MG63 (cell line): ENCODE measurements around the gene BCL2L2. TPM values are rescaled to one million over a fixed set of nuclear protein-coding genes. Genes with fewer than 3 reads are reported as not detected.

Experiments
- DNase-seq: peaks from one replicate; pipeline ENCODE4 v3.0.0-alpha.2; 2020
- H3K27me3 ChIP-seq: fragments of 250-450 bp; sonication (Bioruptor Pico); 2 replicates; pipeline ENCODE4 v1.5.1; 2020; ENCODE audit warnings: mild to moderate bottlenecking, moderate library complexity
- H3K36me3 ChIP-seq: fragments of 250-450 bp; sonication (Bioruptor Pico); 2 replicates; pipeline ENCODE4 v1.5.1; 2020; ENCODE audit warnings: mild to moderate bottlenecking, moderate library complexity
- H3K4me3 ChIP-seq: fragments of 250-450 bp; sonication (Bioruptor Pico); 2 replicates; pipeline ENCODE4 v1.5.1; 2020; ENCODE audit warnings: mild to moderate bottlenecking, moderate library complexity
- H3K9me3 ChIP-seq: fragments of 250-450 bp; sonication (Bioruptor Pico); 2 replicates; pipeline ENCODE4 v1.5.1; 2020; ENCODE audit warnings: mild to moderate bottlenecking, moderate library complexity
- total RNA-seq: library from RNA; depleted of rRNA; stranded (reverse); fragments of >200 nt; shearing (Covaris generic); gene quantifications from 2 replicates; pipeline ENCODE4 v1.2.3, GENCODE V29; 2014; ENCODE audit warnings: low replicate concordance

The BCL2L2 gene
- total RNA-seq, 1 experiment from 2014 or later = 7.1 TPM

- DNase-seq = no peak
- H3K27me3 ChIP-seq = no peaks in the 10 kb centered on the region
- H3K4me3 ChIP-seq = no peak overlapping the region
- no peaks in the 10 kb centered on the region; the same call in 1 of the 2 replicates for H3K36me3 ChIP-seq
- H3K9me3 ChIP-seq = no peaks in the 10 kb centered on the region
These were observed 10.4 kb upstream of the BCL2L2 start for GRCh38 chr14:23296012-23296777.

DNA sequence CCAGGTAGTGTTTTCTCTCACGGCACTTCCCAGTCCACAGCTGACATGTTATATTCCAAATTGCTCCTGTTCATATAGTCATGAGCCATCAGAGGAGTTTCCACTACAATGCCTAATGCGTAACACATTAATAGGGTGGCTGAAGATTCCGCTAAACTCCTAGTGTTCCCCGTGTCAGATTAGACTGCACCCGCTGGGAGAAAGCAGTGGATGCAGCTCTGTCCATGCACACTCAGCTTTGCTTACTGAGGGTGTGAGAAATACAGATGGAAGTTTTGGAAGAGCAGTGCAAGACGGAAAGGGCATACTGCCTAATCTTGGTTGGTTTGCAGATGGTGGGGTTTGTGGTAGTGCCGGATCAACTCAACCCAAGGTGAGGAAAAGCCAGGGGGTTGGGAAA lies 9.5 kb upstream of the BCL2L2 start:
- Histone ChIP-seq H3K9me3 (no peaks in the 10 kb centered on the region), H3K27me3 (no peaks in the 10 kb centered on the region), H3K4me3 (no peak overlapping the region), H3K36me3 (no peaks in the 10 kb centered on the region; the same call in 1 of the 2 replicates)
- DNase-seq = no peak

GRCh38 chr14:23297611-23298277 lies 8.9 kb upstream of the BCL2L2 start:
- DNase-seq = no peak
- no peaks in the 10 kb centered on the region; the same call in 1 of the 2 replicates for H3K36me3 ChIP-seq
- no peaks in the 10 kb centered on the region for H3K27me3 ChIP-seq
- no peaks in the 10 kb centered on the region for H3K9me3 ChIP-seq
- no peak overlapping the region for H3K4me3 ChIP-seq

DNA sequence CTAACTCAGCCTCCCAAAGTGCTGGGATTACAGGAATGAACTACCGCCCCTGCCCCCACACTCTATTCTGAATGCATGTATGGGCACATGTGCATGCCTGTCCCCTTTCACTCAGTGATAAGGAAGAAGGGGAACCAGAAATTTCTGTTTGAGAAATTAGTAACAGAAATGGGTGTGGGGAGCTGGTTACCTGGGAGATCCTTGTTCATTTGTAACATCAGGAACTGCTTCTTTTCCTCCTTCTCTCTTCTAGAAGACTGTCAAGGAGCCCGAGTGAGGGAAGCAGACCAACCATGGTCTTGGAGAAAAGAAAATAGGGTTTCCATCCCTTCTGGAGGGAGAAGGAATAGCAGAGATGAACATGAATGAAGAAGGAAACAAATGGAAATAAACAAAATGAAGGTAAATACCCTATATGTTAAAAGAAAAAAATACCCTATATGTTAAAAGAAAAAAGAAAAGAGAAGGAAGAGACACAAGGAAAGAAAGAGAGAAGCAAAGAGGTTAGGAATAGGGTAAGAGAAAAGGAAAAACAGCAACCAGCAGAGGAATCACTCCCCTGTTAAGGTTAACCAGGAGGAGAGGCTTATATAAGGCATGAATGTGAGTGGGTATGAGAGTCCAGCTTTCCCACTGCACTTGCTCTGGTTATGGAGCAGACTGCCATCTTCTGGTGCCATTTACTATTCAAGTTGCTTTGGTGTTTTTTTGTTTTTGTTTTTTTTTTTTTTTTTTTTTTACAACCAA lies 7.2 kb upstream of the BCL2L2 start:
- H3K27me3 ChIP-seq = no peaks in the 10 kb centered on the region
- H3K9me3 ChIP-seq = no peaks in the 10 kb centered on the region
- no peaks in the 10 kb centered on the region; the same call in 1 of the 2 replicates for H3K36me3 ChIP-seq
- DNase-seq = no peak
- no peak overlapping the region for H3K4me3 ChIP-seq

DNA sequence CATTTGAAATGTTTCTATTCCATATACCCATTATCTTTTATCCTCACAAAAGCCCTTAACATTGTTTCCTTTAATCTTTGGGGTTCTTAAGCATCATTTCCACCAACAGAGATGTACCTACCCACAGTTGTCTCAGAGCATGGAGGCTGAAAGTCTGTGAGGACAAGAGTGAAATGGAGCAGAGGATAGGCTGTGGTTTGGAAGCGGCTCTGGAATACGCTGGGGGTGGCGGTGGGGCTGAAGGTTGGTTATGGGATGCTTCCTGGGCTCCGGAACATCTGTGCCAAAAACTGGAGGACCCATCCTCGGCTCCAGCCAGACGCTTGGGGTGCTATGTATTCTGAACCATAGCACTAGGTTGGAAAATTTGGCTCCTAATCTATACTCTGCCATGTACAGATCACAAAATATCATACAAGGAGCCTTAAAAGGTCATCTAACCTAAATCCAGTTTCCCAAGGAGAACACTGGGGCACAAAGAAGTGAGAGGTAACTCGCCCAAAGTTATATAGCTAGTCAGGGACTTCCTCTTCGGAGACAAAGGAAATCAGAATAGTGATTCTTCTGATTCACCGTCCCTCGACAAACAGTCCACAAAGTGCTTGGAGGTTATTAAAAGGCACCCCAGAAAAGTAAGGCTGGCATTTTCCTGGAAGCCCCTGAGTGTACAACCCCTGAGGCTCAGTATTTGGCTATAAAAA lies 6.5 kb upstream of the BCL2L2 start:
- no peaks in the 10 kb centered on the region for H3K9me3 ChIP-seq
- no peaks in the 10 kb centered on the region for H3K27me3 ChIP-seq
- no peaks in the 10 kb centered on the region; the same call in 1 of the 2 replicates for H3K36me3 ChIP-seq
- H3K4me3 ChIP-seq = peak overlapping the region; percentile 78
- DNase-seq = no peak

DNA sequence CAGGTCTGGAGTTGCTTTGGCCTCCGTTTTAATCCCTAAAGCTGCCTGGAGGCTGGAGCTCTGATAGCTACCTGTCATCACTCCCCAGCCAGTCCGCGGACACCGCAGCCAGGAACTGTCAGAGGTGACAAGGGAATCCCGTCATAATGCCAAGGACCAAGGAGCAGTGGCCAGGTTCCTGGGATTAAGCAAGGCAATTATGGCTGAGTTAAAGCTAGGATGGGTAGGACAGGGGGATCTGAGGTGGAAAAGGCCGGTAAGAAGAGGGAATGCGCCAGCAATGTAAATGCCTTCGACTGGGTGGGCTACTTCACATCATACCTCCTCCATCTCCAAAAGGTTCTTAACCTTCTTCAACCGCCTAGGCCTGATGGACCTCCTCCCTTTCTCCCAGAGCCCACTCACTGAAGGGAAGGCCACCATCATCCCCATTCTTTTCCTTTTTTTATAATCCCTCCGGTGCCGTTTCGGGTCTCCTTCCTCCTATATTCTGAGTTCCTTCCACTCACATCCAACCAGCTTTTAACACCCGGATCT lies 5.9 kb upstream of the BCL2L2 start:
- H3K36me3 ChIP-seq = no peaks in the 10 kb centered on the region; the same call in 1 of the 2 replicates
- no peak for DNase-seq
- H3K4me3 ChIP-seq = peak overlapping the region; percentile 78
- H3K27me3 ChIP-seq = no peaks in the 10 kb centered on the region
- no peaks in the 10 kb centered on the region for H3K9me3 ChIP-seq

GRCh38 chr14:23301288-23301968 lies 5.2 kb upstream of the BCL2L2 start:
- no peaks in the 10 kb centered on the region; the same call in 1 of the 2 replicates for H3K36me3 ChIP-seq
- no peaks in the 10 kb centered on the region for H3K9me3 ChIP-seq
- peak; percentile 95 for DNase-seq
- peak overlapping the region; percentile 78 for H3K4me3 ChIP-seq
- H3K27me3 ChIP-seq = no peaks in the 10 kb centered on the region

GRCh38 chr14:23301969-23302289 lies 4.7 kb upstream of the BCL2L2 start:
- H3K27me3 ChIP-seq = no peaks in the 10 kb centered on the region
- H3K36me3 ChIP-seq = peaks cover 1% of the 10 kb centered on the region; the same call in 1 of the 2 replicates
- DNase-seq = no peak
- H3K4me3 ChIP-seq = peak overlapping the region; percentile 66
- H3K9me3 ChIP-seq = no peaks in the 10 kb centered on the region

DNA sequence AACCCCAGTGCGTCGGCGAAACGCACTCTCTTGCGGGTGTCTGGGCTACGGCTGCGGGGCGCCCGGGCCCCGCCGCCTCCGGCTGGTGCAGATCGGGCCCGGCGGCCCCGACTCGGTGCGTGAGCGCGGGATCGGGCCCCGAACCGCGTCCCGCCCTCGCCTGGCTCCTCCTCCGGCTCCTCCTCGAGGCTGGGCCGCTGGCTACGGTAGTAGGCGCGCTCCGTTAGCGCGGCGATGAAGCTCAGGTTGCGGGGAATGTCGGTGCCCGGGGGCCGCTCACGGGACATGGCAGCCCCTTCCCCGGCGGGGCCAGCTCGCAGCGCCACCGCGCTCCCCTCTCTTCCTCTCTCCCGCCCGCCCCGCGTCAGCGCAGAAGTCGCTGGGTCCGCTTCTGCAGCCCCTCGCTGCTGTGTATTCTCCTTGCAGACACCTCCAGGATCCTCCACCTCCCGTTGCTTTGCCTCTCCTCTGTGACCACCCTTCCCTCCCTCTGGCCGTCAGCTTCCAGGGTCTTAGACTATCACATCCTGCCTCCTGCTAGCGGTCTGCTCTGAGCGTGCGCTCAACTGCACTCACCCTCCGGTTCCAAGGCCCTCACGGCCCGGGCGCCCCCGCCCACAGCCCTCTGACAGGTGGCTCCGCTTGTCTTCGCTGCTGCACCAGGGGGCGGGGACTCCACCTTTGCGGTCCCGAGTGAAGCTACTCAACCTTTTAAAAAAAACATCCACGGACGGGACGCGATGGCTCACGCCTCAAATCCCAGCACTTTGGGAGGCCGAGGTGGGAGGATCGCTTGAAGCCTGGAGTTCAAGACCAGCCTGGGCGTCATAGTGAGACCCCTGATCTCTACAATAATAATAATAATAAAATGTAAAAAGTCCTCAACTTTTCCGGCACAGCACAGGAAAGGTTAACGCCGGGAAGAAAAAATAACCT lies 4.1 kb upstream of the BCL2L2 start, which contains the start of gene PPP1R3E:
TSS of gene PPP1R3E (minus strand) at position 570 of the 936 bp plus-strand sequence. CDS start at position 287, 283 bp downstream.
- Histone ChIP-seq H3K27me3 (no peaks in the 10 kb centered on the region), H3K36me3 (peaks cover 4% of the 10 kb centered on the region; the same call in 1 of the 2 replicates), H3K4me3 (peak within 1 kb of the TSS; percentile 66), H3K9me3 (no peaks in the 10 kb centered on the region)
- peak; percentile 63 for DNase-seq

- Histone ChIP-seq H3K36me3 (peaks cover 14% of the 10 kb centered on the region), H3K4me3 (peak overlapping the region; percentile 92), H3K9me3 (no peaks in the 10 kb centered on the region), H3K27me3 (no peaks in the 10 kb centered on the region)
- DNase-seq = no peak
These were observed 505 bp downstream of the BCL2L2 start for GRCh38 chr14:23307146-23307530.

DNA sequence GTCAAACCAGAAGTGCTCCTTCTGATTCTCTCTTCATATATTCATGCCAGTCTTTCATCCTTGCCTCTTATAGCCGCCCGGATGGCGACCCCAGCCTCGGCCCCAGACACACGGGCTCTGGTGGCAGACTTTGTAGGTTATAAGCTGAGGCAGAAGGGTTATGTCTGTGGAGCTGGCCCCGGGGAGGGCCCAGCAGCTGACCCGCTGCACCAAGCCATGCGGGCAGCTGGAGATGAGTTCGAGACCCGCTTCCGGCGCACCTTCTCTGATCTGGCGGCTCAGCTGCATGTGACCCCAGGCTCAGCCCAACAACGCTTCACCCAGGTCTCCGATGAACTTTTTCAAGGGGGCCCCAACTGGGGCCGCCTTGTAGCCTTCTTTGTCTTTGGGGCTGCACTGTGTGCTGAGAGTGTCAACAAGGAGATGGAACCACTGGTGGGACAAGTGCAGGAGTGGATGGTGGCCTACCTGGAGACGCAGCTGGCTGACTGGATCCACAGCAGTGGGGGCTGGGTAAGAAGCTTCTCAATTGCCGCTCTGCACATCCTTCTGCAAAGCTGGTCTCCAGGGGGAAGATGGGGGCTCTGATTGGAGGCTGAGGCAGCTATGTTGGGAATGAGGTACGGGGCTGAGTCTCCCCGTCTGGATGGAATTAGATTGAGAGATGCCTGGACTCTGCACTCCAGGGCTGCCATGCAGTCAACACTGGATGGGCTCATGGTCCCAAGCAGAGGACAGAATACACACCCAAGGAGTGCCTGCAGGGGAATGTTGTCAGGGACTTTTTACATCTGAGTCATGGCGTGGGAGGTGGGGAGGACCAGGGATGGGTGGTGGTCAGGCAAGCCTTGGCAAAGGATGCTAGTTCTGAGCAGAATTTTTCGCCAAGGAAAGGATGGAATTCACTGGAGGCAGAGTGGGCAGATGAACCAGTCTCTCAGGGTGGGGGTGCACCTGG lies 1.3 kb downstream of the BCL2L2 start:
- peaks cover 14% of the 10 kb centered on the region for H3K36me3 ChIP-seq
- DNase-seq = peak; percentile 9
- peak overlapping the region; percentile 92 for H3K4me3 ChIP-seq
- H3K27me3 ChIP-seq = no peaks in the 10 kb centered on the region
- no peaks in the 10 kb centered on the region for H3K9me3 ChIP-seq

DNA sequence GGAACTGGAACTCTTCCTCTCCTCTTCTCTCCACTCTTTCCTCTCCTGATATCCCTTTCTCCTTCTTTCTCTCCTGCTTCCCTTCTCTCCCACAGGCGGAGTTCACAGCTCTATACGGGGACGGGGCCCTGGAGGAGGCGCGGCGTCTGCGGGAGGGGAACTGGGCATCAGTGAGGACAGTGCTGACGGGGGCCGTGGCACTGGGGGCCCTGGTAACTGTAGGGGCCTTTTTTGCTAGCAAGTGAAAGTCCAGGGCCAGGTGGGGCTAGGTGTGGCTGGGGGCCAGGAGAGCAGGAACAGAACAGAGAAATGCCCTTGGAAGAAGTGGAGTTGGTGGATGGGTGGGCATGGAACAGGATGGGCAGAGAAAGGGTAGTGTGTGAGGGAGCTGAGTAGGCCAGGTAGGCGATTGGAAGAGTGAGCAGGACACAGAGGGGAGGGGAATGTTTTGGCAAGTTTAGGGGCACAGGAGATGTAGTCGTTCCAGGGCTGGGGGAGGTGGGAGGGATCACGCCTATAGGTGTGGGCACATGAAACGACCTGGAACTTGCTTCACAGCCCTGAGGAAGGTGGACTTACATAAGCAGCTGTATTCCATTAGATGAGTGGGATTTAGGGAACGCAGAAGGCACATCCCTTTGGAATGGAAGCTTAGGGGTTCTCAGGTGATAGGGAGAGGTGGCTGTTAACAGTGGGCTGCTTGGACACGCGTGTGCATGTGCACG lies 2.2 kb downstream of the BCL2L2 start:
- H3K4me3 ChIP-seq = no peak overlapping the region
- H3K9me3 ChIP-seq = no peaks in the 10 kb centered on the region
- no peak for DNase-seq
- H3K27me3 ChIP-seq = no peaks in the 10 kb centered on the region
- peaks cover 16% of the 10 kb centered on the region for H3K36me3 ChIP-seq

- Histone ChIP-seq H3K27me3 (no peaks in the 10 kb centered on the region), H3K36me3 (peaks cover 16% of the 10 kb centered on the region), H3K4me3 (no peak overlapping the region), H3K9me3 (no peaks in the 10 kb centered on the region)
- no peak for DNase-seq
These were observed 3.9 kb downstream of the BCL2L2 start for GRCh38 chr14:23310546-23310945.
